Measurements from ENCODE around the gene CNPY1. TPM values are rescaled to one million over a fixed set of nuclear protein-coding genes. Genes with fewer than 3 reads are reported as not detected.

Gene CNPY1
- polyA plus RNA-seq, 1 of the 3 experiments (the other 2 are of a cell fraction): not detected

DNA sequence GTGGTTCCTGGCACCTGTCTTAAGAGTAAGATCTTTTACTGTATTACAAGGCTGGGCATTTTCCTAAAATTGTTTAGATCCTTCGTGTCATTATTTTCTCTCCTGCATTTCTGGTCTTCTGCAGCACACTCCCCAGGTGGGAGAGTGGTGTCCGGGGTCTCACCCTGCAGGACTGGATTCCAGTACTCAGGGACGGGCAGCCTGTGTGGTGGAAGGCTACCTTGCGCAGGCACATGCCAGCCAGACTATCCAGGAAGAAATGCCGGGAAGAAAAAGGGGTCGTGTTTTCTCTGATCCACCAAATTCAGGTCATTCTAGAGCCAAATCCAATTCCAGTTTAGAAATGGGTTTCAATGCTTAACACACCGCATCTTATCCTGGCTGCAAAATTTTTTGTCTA lies 27.7 kb downstream of the CNPY1 start:
- Histone ChIP-seq H3K36me3 (replicated peaks in 1 of 2; ENCODE audit: control insufficient read depth in 1 of 2, insufficient read depth in 2 of 2, low read length in 1 of 2) (no peaks in the 10 kb centered on the region), H2AFZ (ENCODE audit: low read depth) (no peak overlapping the region), H3K9me3 (no peaks in the 10 kb centered on the region; the same call in 1 of the 2 replicates), H3K27ac (ENCODE audit: low read depth in 2 of 2, low read length in 1 of 2) (no peak overlapping the region), H3K4me3 (ENCODE audit: low read depth in 2 of 2, low read length in 1 of 2) (no peak overlapping the region), H3K4me1 (ENCODE audit: control insufficient read depth in 1 of 2, insufficient read depth in 2 of 2, low read depth in 1 of 2, low read length in 1 of 2) (no peaks in the 10 kb centered on the region), H3K27me3 (ENCODE audit: insufficient read depth) (peaks cover 82% of the 10 kb centered on the region), H3K9ac (no peak overlapping the region), H4K20me1 (ENCODE audit: insufficient read depth) (no peaks in the 10 kb centered on the region), H3K4me2 (no peak overlapping the region), H3K79me2 (ENCODE audit: insufficient read depth) (no peaks in the 10 kb centered on the region), H3F3A (replicated peaks; ENCODE audit: insufficient read depth) (no peaks in the 10 kb centered on the region), H3K9me2 (no peaks in the 10 kb centered on the region)
- DNase-seq: no peak
- 22% methylated on average over 7 of the region's 7 CpGs for WGBS (ENCODE audit: low lambda C conversion rate)
- TF ChIP-seq GATA2 (CRISPR knock-in tag; IDR thresholded peaks at IDR 0.05) (no peak), TEAD4 (IDR thresholded peaks at IDR 0.05; ENCODE audit: borderline replicate concordance, insufficient read depth) (no peak), EZH2phosphoT487 (IDR thresholded peaks at IDR 0.05; ENCODE audit: borderline replicate concordance, low read depth) (no peak), PBX3 (IDR thresholded peaks at IDR 0.05) (no peak), POLR2AphosphoS5 (IDR thresholded peaks at IDR 0.05; ENCODE audit: low read depth, low read length) (no peak), RFX5 (IDR thresholded peaks at IDR 0.05; ENCODE audit: low read length) (no peak)
- TF ChIP-seq, protein P1, sequence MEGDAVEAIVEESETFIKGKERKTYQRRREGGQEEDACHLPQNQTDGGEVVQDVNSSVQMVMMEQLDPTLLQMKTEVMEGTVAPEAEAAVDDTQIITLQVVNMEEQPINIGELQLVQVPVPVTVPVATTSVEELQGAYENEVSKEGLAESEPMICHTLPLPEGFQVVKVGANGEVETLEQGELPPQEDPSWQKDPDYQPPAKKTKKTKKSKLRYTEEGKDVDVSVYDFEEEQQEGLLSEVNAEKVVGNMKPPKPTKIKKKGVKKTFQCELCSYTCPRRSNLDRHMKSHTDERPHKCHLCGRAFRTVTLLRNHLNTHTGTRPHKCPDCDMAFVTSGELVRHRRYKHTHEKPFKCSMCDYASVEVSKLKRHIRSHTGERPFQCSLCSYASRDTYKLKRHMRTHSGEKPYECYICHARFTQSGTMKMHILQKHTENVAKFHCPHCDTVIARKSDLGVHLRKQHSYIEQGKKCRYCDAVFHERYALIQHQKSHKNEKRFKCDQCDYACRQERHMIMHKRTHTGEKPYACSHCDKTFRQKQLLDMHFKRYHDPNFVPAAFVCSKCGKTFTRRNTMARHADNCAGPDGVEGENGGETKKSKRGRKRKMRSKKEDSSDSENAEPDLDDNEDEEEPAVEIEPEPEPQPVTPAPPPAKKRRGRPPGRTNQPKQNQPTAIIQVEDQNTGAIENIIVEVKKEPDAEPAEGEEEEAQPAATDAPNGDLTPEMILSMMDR (IDR thresholded peaks at IDR 0.05): no peak
- ChIA-PET POLR2A (no interaction called here), CTCF (interaction anchor here (3.9 kb wide), 1 partner anchor 15 kb away, joined by 14 read pairs; no protein-coding TSS in a partner anchor)

DNA sequence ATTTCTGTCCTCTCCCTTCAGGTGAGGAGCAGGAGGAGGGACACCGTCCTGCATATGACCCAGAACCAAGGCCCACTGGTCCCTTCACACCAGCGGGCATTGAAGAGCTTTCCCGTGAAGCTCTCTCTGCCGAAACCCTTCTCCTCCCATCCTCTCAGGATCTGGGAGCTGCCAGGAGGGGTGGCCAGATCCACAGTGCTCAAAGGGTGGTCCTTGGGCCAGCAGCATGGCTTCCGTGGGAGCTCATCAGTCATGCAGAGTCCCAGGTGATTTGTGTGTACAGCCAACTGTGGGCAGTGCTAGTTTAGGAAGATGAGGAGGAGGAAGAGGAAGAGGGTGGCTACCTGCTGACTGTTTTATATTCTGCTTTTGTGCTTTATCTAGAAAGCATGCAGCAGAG lies 28.4 kb downstream of the CNPY1 start:
- 18% methylated on average over 5 of the region's 5 CpGs for WGBS (ENCODE audit: low lambda C conversion rate)
- H3K9me3 ChIP-seq: no peaks in the 10 kb centered on the region; the same call in 1 of the 2 replicates
- H3K36me3 ChIP-seq (replicated peaks in 1 of 2; ENCODE audit: control insufficient read depth in 1 of 2, insufficient read depth in 2 of 2, low read length in 1 of 2): no peaks in the 10 kb centered on the region
- DNase-seq: no peak
- H3K4me2 ChIP-seq: no peak overlapping the region
- no peak overlapping the region for H3K4me3 ChIP-seq (ENCODE audit: low read depth in 2 of 2, low read length in 1 of 2)
- POLR2A ChIA-PET: no interaction called here
- H3K27me3 ChIP-seq (ENCODE audit: insufficient read depth): peaks cover 76% of the 10 kb centered on the region
- TF ChIP-seq FOSL2 (IDR thresholded peaks at IDR 0.05; ENCODE audit: borderline replicate concordance, low read depth): no peak
- TF ChIP-seq SIN3A (IDR thresholded peaks at IDR 0.05; ENCODE audit: borderline replicate concordance, low read depth, low read length): no peak
- TF ChIP-seq RCOR1 (IDR thresholded peaks at IDR 0.05; ENCODE audit: low read length): no peak
- TF ChIP-seq CHD2 (IDR thresholded peaks at IDR 0.05; ENCODE audit: low read length, partially characterized antibody): no peak
- H3K4me1 ChIP-seq (ENCODE audit: control insufficient read depth in 1 of 2, insufficient read depth in 2 of 2, low read depth in 1 of 2, low read length in 1 of 2): no peaks in the 10 kb centered on the region
- H3K9me2 ChIP-seq: no peaks in the 10 kb centered on the region
- no peaks in the 10 kb centered on the region for H3F3A ChIP-seq (replicated peaks; ENCODE audit: insufficient read depth)
- H2AFZ ChIP-seq (ENCODE audit: low read depth): no peak overlapping the region
- CTCF ChIA-PET: interaction anchor here (3.9 kb wide), 1 partner anchor 16 kb away, joined by 14 read pairs; no protein-coding TSS in a partner anchor
- H3K9ac ChIP-seq: no peak overlapping the region
- H4K20me1 ChIP-seq (ENCODE audit: insufficient read depth): no peaks in the 10 kb centered on the region
- H3K79me2 ChIP-seq (ENCODE audit: insufficient read depth): no peaks in the 10 kb centered on the region
- H3K27ac ChIP-seq (ENCODE audit: low read depth in 2 of 2, low read length in 1 of 2): no peak overlapping the region

Measured in SK-N-SH (cell line).